ENCODE data around the gene LYZL2.

LYZL2 gene

DNA sequence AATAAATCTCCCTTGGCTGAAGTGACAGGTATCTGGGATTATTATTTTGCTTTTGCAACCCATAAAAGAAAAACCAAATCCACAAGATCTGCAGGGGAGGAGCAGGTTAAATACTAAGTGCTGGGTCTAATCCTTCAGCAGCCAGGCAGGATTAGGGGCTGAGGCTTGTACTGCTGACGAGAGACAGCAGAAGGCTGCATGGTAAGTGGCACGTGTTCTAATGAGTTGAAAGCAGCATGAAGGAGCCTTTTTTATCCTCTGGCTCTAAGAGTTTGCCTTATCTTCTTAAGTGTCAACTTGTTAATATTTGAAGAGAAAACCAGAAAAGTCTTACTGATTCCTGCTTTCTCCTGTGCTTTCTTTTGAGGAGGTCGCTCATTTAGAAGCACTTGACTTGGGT lies 50.0 kb downstream of the LYZL2 start:
- peaks cover 20% of the 10 kb centered on the region for H3K4me1 ChIP-seq (ENCODE audit: low read depth, poor library complexity, severe bottlenecking)
- H4K20me1 ChIP-seq (ENCODE audit: insufficient read depth) = no peaks in the 10 kb centered on the region
- H3K79me2 ChIP-seq (ENCODE audit: insufficient read depth, low read depth) = no peaks in the 10 kb centered on the region
- H3K4me3 ChIP-seq (IDR thresholded peaks at IDR 0.05; ENCODE audit: insufficient read depth, low read depth, low read length) = no peak overlapping the region
- no peak overlapping the region for H3K9ac ChIP-seq
- no peak overlapping the region for H2AFZ ChIP-seq (ENCODE audit: low read depth)
- TF ChIP-seq, protein P1, sequence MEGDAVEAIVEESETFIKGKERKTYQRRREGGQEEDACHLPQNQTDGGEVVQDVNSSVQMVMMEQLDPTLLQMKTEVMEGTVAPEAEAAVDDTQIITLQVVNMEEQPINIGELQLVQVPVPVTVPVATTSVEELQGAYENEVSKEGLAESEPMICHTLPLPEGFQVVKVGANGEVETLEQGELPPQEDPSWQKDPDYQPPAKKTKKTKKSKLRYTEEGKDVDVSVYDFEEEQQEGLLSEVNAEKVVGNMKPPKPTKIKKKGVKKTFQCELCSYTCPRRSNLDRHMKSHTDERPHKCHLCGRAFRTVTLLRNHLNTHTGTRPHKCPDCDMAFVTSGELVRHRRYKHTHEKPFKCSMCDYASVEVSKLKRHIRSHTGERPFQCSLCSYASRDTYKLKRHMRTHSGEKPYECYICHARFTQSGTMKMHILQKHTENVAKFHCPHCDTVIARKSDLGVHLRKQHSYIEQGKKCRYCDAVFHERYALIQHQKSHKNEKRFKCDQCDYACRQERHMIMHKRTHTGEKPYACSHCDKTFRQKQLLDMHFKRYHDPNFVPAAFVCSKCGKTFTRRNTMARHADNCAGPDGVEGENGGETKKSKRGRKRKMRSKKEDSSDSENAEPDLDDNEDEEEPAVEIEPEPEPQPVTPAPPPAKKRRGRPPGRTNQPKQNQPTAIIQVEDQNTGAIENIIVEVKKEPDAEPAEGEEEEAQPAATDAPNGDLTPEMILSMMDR (conservative IDR thresholded peaks at IDR 0.05; ENCODE audit: low read depth, low read length) = no peak
- H3K4me2 ChIP-seq = no peak overlapping the region
- no peak overlapping the region for H3K27ac ChIP-seq
- H3K36me3 ChIP-seq (ENCODE audit: insufficient read depth) = no peaks in the 10 kb centered on the region
- H3K27me3 ChIP-seq (ENCODE audit: insufficient read depth, low read depth) = no peaks in the 10 kb centered on the region

DNA sequence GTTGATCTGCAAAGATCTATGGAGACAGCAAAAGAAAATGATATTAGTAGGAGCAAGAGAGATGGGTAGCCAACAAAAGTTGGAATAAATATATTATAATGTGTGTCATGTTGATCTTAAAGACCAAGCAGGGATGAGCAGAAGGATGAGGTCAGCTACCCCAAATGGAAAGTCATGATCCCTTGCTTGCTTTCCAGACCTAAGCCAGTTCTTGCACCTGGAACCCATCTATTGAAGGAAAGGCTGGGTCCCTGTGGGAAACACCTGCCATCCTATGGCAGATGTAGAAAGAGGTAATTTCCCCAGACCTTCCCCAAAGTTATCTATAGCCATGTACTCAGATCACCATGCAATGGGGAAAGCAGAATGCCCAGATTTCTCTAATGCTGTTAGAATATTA lies 52.5 kb downstream of the LYZL2 start:
- TF ChIP-seq, protein P1 (conservative IDR thresholded peaks at IDR 0.05; ENCODE audit: low read depth, low read length) = no peak
- Histone ChIP-seq H3K4me2 (no peak overlapping the region), H2AFZ (ENCODE audit: low read depth) (no peak overlapping the region), H3K79me2 (ENCODE audit: insufficient read depth, low read depth) (no peaks in the 10 kb centered on the region), H3K4me1 (ENCODE audit: low read depth, poor library complexity, severe bottlenecking) (no peaks in the 10 kb centered on the region), H3K27ac (no peak overlapping the region), H3K4me3 (IDR thresholded peaks at IDR 0.05; ENCODE audit: insufficient read depth, low read depth, low read length) (no peak overlapping the region), H3K27me3 (ENCODE audit: insufficient read depth, low read depth) (no peaks in the 10 kb centered on the region), H3K36me3 (ENCODE audit: insufficient read depth) (no peaks in the 10 kb centered on the region), H3K9ac (no peak overlapping the region), H4K20me1 (ENCODE audit: insufficient read depth) (no peaks in the 10 kb centered on the region)

DNA sequence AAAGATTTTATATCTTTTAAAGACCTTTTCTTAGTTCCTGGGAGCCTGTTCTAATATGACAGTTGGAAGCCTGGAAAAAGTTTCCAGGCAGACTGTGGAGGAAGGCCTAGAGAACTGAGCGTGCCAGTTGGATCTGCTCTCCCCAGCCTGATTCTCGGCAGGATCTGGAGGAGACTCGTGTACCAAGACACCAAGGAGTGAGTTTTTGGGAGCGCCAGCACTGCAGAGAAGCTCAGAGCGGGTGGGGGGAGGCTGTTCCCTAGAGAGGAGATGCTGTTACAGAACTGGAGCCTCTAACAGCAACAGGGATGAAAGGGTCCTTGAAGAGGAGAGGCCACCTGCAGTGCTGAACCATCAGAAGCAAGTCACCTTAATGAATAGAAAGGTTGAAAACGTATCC lies 52.9 kb downstream of the LYZL2 start:
- H3K79me2 ChIP-seq (ENCODE audit: insufficient read depth, low read depth) = no peaks in the 10 kb centered on the region
- H4K20me1 ChIP-seq (ENCODE audit: insufficient read depth) = no peaks in the 10 kb centered on the region
- no peak overlapping the region for H3K4me2 ChIP-seq
- TF ChIP-seq, protein P1 (conservative IDR thresholded peaks at IDR 0.05; ENCODE audit: low read depth, low read length) = no peak
- H3K4me1 ChIP-seq (ENCODE audit: low read depth, poor library complexity, severe bottlenecking) = no peaks in the 10 kb centered on the region
- H3K27me3 ChIP-seq (ENCODE audit: insufficient read depth, low read depth) = no peaks in the 10 kb centered on the region
- H3K4me3 ChIP-seq (IDR thresholded peaks at IDR 0.05; ENCODE audit: insufficient read depth, low read depth, low read length) = no peak overlapping the region
- H2AFZ ChIP-seq (ENCODE audit: low read depth) = no peak overlapping the region
- no peak overlapping the region for H3K27ac ChIP-seq
- H3K36me3 ChIP-seq (ENCODE audit: insufficient read depth) = no peaks in the 10 kb centered on the region
- no peak overlapping the region for H3K9ac ChIP-seq

DNA sequence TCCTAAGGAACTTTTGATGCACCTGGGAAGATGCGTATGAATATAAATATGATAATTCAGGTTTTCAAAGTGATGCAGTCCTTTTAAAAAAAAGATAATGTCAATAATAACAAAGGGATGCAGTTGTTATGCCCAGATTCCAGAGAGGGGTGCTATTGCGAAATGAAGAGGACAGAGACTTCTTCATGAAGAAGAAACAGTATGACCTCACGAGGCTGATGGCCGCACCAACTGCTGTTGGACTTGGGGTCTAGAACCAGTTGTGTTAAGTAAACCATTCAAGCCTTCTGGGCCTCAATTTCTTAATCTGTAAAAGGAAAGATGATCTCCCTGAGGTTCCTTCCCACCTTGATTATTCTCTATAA lies 55.1 kb downstream of the LYZL2 start:
- TF ChIP-seq, protein P1 (conservative IDR thresholded peaks at IDR 0.05; ENCODE audit: low read depth, low read length) = no peak
- Histone ChIP-seq H3K9ac (no peak overlapping the region), H2AFZ (ENCODE audit: low read depth) (no peak overlapping the region)

More for the DNA sequence above, 55.1 kb downstream of the LYZL2 start:
- no peak overlapping the region for H3K4me2 ChIP-seq
- no peaks in the 10 kb centered on the region for H3K4me1 ChIP-seq (ENCODE audit: low read depth, poor library complexity, severe bottlenecking)
- no peaks in the 10 kb centered on the region for H3K27me3 ChIP-seq (ENCODE audit: insufficient read depth, low read depth)
- no peak overlapping the region for H3K27ac ChIP-seq
- H3K79me2 ChIP-seq (ENCODE audit: insufficient read depth, low read depth) = no peaks in the 10 kb centered on the region
- no peaks in the 10 kb centered on the region for H3K36me3 ChIP-seq (ENCODE audit: insufficient read depth)
- no peak overlapping the region for H3K4me3 ChIP-seq (IDR thresholded peaks at IDR 0.05; ENCODE audit: insufficient read depth, low read depth, low read length)
- H4K20me1 ChIP-seq (ENCODE audit: insufficient read depth) = no peaks in the 10 kb centered on the region

Measured in KMS-11 (cell line).